DMS53 treated with DMSO at 0.1 percent for 48 hours (cell line): ENCODE measurements around the gene ELK3.

Experiments used
- DNase-seq: peaks from one replicate; lab custom pipeline; 2025; ENCODE audit not compliant: unreplicated experiment; lab: John Stamatoyannopoulos, UW

ELK3 gene

DNA sequence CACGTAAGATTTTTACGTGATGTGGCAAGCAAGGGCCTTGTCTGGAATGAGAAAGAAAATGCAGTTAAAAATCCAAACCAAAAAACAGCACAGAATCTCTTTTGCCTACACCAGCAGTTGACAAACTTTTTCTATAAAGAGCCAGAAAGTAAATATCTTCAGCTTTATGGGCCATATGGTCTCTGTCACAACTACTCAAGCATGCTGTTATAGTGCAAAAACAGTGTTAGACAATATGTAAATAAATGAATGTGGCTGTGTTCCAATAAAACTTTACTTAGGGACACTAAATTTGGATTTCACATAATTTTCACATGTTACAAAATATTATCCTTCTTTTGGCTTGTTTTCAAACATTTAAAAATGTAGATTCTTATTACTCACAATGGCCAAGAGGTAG, 6.2 kb upstream of the ELK3 start:
- DNase-seq: no peak

DNA sequence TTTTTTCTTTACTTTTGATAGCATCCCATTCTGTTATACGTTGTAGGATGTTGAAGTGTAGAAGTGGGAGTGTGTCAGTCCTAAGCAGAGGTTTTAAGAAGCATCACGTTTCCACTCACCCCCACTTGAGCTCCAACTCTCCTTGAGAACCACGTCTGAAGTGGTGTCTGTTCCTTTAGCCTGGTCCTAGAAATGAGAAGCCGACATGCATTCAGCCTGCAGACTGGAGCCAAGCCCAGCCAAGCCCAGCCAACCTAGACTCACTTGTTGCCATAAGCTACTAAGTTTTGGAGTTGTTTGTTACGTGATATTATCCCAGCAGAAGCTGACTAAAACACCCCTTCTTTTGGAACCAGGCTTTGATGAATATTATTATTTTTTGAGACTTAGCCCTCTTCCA, 4.4 kb upstream of the ELK3 start:
- DNase-seq: no peak

- DNase-seq: no peak
Measured at GRCh38 chr12:96190413-96191108, 3.6 kb upstream of the ELK3 start.

GRCh38 chr12:96192926-96193573, 1.1 kb upstream of the ELK3 start:
- no peak for DNase-seq

- DNase-seq: no peak
Measured at GRCh38 chr12:96194576-96194889, 358 bp downstream of the ELK3 start.

- DNase-seq: peak; percentile 28
Measured at GRCh38 chr12:96194971-96195844, 1.0 kb downstream of the ELK3 start.

- DNase-seq: no peak
Measured at GRCh38 chr12:96195845-96196451, 1.8 kb downstream of the ELK3 start.

GRCh38 chr12:96196781-96197180, 2.6 kb downstream of the ELK3 start:
- DNase-seq: no peak

GRCh38 chr12:96197503-96198272, 3.5 kb downstream of the ELK3 start:
- DNase-seq: no peak

DNA sequence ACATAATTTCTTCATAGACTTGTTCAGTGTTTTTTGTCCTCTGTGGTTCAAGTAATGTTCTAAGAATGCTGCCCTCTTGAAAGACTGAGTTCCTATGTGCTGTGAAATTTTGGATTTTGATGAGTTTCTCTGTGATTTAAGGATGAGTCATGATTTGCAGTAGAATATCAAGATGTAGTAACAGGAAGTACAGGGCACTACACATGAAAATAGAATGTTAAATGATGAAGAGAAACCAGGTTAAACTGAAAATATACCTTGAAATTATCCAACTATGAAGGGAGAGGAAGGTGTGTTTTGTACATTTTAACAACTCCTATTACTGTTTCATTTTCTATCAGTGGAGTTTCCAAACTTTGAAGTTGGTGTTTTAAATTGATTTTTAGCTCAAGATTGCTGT, 4.8 kb downstream of the ELK3 start:
- DNase-seq: no peak

GRCh38 chr12:96199464-96199863, 5.3 kb downstream of the ELK3 start:
- no peak for DNase-seq

- DNase-seq: no peak
Measured at GRCh38 chr12:96201272-96202227, 7.4 kb downstream of the ELK3 start.

DNA sequence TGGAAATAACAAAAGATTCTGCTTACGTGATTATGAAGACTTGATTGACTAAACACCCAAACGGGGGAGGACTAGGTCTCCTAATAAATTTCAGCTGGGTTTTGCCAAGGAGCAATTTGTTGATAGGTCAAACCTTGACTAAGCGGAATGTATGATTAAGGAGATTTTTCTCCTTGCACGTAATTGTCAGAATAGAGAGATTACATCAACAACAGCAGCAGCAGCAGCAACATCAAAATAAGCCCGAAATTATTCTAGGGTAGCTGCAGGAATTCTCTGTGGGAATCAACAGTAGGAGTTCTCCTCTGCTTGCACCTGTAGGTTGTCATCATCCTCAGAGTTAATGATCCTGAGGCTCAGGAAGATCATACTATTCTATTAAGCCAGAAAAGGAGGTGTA, 10.2 kb downstream of the ELK3 start:
- DNase-seq: no peak

GRCh38 chr12:96205908-96206307, 11.7 kb downstream of the ELK3 start:
- DNase-seq: no peak

GRCh38 chr12:96206936-96207662, 12.9 kb downstream of the ELK3 start:
- DNase-seq: no peak

- no peak for DNase-seq
Measured at GRCh38 chr12:96208346-96208745, 14.2 kb downstream of the ELK3 start.

DNA sequence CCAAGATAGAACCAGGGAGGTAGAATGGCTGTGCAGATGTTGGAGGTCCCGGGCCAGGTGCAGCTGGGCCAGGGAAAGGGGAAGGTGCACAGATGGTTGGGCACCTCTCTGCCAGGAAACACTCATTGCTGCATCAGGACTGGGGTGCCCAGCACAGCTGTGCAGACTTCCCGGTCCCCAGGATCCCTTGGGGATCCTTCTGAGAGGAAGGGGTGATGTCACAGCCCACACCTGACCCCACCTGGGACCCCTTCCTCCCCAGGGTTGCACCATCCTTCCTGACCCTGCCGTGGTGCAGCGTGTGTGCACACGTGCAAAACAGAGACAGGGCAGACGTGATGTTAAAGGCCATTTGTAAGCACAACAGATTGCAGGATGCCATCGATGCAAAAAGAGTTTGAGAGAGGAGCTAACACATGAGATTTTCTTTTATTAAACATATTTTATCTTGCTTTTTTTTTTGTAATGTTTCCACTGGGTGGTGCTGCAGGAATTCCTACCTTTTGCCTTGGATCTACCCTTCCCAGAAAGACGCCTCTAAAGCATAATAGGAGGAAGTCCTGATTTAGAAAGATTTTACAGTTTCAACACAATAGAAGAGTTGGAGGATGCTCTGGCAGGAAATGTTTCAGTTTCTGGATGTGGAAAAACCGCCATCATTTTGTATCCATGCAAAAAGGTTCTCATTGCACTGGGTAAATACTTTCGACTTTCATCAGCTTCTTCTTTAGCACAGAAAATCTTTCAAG, 14.8 kb downstream of the ELK3 start:
- no peak for DNase-seq

- DNase-seq: no peak
Measured at GRCh38 chr12:96210376-96211055, 16.3 kb downstream of the ELK3 start.
